Right hindlimb (tissue), 1 donor: ENCODE results near the gene P2RY1.

ENCODE experiments used
- DNase-seq: peaks from one replicate; pipeline ENCODE4 v3.0.0-alpha.2; 2018

P2RY1 gene

DNA sequence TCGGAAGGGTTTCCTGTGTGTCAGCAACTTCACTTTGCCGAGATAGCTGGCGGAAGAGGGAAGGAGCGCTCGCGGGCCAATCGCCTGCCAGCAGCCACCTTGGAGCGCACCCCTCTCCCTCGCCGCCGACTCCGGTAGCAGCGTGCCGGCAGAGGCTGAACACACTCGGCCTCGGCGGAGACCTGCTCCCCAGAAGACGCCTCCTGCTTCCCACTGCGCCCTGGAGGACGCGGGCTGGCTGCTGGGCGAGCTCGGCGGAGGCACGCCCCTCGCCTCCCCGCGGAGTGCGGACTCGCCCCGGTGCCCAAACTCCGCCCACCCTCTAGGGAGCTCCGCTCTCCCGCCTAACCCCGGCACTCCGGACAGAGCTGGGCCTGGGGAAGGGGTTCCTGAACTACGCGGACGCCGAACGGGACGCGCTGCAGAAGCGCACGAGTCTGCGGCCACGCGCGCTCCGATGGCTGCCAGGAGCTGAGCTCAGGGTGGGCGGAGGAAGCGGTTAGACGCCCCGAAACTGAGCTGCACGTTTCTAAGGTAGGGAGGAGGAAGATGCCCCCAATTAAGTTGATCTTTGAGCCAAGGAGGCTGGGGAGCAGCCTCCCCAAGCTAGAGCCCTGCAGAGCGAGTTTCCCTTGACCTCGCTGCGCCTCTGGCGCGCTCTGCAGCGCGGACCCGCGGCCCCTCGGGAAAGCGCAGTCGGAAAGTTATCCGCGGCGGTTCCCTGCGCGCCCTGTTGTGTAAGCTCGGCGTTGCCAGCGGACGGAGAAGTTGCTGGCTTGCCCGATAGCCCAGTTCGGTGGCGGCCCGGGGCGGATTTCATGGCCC lies at the start of gene P2RY1:
Gene P2RY1, plus strand, starts transcription at position 356 of the 825 bp plus-strand sequence. CDS start 652 bp downstream, outside the sequence.
- DNase-seq, result peak; percentile 81

GRCh38 chr3:152786977-152787681 lies 47.8 kb upstream of the P2RY1 start:
- DNase-seq, result no peak

DNA sequence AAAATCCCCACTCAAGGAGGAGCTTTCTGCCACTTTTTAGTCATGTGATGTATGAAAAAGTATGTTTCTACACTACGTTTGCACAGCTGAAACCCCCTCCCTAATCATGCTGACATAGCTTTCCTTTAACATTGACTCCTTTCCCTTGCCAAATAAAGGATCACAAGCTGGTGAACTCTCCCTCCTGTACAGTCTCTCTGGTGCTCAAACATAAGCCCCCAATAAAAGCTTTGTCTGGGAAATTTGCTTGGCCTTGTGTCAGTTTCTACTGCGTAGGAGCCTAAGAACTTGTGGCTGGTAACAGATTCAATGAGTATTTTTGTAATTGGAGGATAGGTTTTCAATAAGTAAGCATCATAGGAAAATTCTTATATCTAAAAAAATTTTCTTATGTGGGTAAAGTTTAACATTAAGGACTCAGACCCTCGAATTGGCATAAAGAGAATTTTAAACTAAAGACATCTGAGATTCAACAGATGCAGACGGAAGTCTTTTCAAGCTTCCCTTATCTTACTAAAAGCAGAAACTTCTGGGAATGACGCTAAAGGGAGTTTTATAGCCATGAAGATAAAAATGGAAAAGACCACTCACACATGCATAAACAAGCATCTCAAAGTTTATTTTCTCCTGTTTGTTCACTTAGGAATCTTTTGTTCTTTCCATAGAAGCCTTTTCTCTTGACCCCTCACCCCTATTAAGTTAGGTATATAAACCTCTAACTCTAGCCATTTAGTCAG lies 44.1 kb upstream of the P2RY1 start:
- DNase-seq, result no peak

DNA sequence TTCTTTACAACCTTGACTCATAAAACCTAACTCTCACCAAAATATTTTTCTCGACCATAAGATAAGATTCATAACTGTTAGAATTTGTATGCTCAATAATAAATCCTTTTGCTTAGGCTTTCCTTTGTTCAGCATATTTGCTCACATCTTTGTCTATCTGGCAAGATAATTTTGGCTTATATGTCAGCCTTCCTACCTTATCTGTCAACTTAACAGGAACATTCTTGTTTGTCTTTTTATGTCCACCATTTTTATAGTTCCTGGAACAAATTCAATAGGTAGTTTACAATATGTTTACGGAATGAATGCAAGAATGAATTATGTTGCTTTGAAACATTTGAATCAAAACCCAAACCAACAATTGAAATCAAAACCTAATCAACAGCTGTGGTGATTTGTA lies 41.0 kb upstream of the P2RY1 start:
- DNase-seq, result no peak

GRCh38 chr3:152797751-152798432 lies 37.0 kb upstream of the P2RY1 start:
- no peak for DNase-seq

DNA sequence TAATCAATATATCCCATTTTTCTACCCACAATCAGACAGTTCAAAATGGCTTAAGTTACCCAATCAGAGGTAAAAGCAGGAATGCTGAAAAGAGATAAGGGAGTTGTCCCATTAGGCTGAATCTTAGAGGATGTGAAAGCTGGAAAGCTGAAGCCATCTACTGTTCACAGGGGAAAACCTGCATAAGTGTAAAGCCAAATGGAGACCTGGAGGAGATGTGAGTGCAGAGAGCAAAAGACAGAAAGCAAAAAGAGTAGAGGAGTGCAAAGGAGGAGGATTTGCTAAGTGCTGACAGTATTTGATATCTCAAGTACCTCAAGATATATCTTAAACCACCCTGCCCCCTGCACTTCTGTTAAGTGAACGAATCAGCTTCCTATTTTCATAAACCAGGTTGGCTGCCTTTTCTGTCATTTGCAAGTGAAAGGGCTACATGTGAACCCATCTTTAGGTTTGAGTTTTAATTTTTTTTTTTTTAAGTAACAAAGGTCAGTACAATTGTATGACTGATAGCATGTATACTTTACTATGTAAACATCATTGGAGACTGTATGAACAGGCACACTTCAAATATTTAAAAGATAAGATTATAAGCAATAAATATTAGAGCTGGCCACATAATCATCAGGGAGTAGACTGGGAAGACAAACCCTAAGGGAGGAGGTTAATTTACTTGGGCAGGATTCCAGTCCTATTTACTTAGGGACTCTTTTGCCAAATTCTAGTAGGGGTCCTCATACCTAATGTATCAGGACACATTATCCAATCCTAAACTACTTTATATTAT lies 22.8 kb upstream of the P2RY1 start:
- DNase-seq, result no peak

DNA sequence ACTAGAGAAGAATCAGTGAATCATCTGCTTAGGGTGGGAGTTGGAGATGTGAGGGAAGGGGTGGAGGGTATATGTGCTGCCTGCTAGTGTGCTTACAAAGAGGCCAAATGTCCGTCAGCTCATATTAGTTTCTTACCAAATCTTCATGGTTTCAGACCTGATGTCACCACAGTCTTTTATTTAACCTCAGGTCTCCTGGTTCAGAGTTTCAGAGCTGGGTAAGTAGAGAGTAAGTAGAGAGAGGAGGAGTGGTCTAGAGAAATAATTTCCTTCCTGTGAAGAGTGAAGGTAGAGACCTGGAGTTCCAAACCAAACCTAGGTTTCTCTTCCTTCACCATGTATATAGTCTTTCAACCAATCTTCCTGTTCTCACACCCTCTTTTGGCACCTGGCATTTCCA lies 17.5 kb upstream of the P2RY1 start:
- no peak for DNase-seq

GRCh38 chr3:152818027-152818426 lies 16.9 kb upstream of the P2RY1 start:
- no peak for DNase-seq

GRCh38 chr3:152823173-152823572 lies 11.8 kb upstream of the P2RY1 start:
- no peak for DNase-seq

GRCh38 chr3:152823781-152824180 lies 11.2 kb upstream of the P2RY1 start:
- no peak for DNase-seq

DNA sequence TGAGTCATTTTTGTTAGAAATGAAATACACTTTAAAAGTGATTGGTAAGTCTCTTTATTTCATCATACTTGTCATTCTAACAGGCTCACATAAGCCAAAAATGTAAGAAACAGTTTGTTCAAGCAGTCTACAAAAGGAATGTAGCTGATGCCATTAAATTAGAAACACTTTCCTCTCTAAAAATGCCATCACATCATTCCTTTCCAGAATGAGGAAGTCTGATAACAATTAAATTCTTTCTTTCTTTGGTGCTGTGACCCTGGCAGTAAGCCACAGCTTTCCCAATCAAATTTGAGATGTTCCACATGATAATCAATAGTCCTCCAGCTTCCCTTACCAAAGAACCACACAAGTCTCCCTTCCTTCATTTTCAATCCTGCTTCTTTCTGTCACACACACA lies 9.4 kb upstream of the P2RY1 start:
- DNase-seq, result no peak

DNA sequence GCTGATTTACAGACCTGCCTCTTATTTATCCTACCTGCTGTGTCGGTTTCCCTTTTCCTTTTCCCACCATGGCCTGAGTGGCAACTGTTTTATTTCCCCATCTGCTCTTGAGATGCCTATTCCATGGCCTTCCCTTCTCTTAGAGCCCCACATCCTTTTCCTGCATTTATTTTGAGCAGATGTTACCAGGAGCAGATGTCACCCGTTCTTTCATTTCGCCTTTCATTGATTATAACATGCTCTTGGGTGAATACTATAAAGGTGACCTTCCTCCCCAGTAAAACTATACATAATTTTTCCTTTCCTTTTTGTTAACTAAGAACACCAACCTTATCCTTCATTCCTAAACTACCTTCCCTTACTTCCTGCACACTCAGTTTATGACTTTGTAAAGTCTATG lies 8.5 kb upstream of the P2RY1 start:
- DNase-seq, result no peak

GRCh38 chr3:152827313-152827712 lies 7.6 kb upstream of the P2RY1 start:
- no peak for DNase-seq

DNA sequence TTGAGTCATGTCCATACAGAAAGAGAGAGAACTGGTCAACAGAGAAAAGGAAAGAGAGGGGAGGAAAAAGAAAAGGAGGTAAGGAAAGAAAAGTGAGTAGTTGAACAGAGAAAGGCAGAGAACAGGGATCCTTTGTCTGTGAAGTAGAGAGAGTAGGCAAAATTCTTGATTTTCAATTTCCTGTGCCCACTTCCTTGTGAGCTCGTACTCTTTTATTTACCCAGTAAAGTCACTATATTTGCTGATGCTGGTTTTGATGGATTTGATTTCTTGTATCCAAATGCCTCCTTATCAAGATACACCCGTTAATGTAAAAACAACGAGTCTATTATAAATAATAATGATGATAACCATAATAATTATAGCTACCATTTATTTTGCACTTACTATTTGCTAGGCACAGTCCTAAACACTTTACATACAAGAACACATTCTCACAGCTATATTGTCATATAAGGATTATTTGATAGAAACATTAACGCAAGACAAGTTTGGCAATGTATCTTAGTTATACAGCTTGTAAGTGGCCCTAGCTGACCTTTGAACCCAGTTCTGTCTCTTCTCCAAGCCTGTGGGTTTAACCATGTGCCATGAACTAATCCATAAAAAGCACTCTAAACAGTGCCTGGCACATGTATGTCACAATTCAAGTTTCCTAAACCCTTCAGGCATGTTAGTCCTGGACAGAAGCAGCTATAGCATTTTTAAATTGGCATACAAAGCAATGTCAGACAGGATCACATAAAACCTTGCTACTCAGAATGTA lies 6.7 kb upstream of the P2RY1 start:
- DNase-seq, result no peak

DNA sequence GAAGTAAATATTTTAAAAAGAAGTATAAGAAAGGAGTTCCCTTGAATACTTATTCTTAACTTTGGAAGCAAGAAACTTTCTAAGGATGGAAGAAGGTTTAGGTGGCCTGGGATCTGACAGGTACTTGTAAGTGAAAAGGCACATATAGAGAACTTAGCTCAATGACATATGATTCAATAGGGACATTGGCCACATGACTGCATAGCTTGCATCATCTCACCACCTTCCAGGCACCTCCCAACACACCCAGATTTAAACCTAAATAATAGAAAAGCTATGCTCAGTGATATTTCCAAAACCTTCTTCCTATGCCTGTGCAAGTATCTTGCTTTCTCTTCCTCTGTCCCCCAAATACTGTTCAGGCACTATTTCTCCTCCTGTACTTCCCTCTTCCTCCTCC lies 4.7 kb upstream of the P2RY1 start:
- DNase-seq, result no peak

DNA sequence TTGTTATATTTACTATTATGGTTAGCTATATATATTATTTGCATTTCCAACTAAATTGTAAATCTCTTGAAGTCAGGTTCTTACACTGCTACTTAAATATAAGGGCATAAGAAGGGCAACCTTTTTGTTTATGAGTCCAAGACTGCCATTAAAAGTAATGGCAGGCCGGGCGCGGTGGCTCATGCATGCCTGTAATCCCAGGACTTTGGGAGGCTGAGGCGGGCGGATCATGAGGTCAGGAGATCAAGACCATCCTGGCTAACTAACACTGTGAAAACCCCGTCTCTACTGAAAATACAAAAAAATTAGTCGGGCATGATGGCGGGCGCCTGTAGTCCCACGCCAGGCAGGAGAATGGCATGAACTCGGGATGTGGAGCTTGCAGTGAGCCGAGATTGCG lies 2.9 kb upstream of the P2RY1 start:
- no peak for DNase-seq

DNA sequence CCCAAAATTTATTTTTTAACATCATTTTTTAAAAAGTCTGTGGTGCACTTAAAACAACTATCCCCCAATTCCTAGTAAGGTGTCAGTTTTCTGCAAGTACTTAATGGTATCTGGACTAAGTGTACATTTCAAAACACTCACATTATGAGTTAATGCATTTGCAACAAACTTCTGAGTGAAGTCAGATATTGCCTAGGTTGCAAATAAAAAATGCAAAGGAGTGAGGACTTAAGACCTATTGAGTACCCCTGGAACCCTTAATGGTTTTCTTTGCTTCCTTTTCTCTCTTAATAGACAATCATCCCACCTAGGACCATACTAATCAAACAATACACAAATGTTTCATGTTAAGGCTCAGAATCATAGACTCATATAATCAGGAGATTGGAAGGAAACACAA lies 1.8 kb upstream of the P2RY1 start:
- no peak for DNase-seq

DNA sequence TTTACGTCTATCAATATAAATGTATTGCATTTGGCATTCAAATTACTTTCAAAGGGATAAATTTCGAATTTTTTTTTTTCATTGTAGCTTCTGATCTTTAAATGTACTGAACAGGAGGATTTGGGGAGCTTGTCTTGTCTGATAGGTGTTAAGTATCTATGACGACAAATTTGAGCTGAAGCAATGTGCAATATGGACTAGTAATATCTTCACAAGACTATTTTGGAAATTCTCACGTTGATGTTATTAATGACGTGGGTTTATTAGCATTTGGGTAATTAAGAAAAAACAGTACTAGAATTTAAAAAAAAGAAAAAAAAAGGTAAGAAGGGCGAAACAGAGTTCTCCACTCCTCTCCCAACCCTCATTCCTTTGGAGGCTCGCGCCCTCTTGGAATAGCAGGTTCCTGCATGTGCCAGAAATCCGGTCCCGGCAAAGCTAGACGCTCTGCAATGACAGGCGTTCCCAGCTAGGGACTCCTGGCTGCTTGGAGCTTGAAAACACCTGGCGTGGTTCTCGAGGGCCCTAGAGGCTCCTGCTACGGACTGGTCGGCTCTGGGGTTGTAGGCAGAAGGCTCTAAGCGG lies 648 bp upstream of the P2RY1 start:
- DNase-seq, result no peak

DNA sequence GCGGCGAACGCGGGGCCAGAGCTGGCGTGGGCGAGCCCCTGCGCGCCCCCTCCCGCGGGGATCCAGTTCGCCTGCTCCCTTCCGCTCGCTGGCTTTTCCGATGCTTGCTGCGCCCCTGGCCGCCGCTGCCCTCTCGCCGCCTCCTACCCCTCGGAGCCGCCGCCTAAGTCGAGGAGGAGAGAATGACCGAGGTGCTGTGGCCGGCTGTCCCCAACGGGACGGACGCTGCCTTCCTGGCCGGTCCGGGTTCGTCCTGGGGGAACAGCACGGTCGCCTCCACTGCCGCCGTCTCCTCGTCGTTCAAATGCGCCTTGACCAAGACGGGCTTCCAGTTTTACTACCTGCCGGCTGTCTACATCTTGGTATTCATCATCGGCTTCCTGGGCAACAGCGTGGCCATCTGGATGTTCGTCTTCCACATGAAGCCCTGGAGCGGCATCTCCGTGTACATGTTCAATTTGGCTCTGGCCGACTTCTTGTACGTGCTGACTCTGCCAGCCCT lies 721 bp downstream of the P2RY1 start:
- peak; percentile 51 for DNase-seq

DNA sequence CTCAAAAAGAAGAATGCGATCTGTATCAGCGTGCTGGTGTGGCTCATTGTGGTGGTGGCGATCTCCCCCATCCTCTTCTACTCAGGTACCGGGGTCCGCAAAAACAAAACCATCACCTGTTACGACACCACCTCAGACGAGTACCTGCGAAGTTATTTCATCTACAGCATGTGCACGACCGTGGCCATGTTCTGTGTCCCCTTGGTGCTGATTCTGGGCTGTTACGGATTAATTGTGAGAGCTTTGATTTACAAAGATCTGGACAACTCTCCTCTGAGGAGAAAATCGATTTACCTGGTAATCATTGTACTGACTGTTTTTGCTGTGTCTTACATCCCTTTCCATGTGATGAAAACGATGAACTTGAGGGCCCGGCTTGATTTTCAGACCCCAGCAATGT lies 1.3 kb downstream of the P2RY1 start:
- DNase-seq, result no peak

- no peak for DNase-seq
These were observed 4.6 kb downstream of the P2RY1 start for GRCh38 chr3:152839511-152839910.
